ENCODE results near the gene ADSL.

ADSL gene

GRCh38 chr22:40406063-40406890 is 60.0 kb downstream of the ADSL start:
- no peak for DNase-seq

- DNase-seq = no peak
Measured at GRCh38 chr22:40407021-40407761, 60.9 kb downstream of the ADSL start.

GRCh38 chr22:40407831-40408717 is 61.8 kb downstream of the ADSL start:
- no peak for DNase-seq

GRCh38 chr22:40408718-40409612 is 62.7 kb downstream of the ADSL start:
- DNase-seq = no peak

- no peak for DNase-seq
Measured at GRCh38 chr22:40409613-40410113, 63.4 kb downstream of the ADSL start.

GRCh38 chr22:40410272-40410671 is 64.0 kb downstream of the ADSL start:
- DNase-seq = no peak

GRCh38 chr22:40410731-40411505 is 64.6 kb downstream of the ADSL start:
- no peak for DNase-seq

GRCh38 chr22:40411506-40411861 is 65.2 kb downstream of the ADSL start:
- no peak for DNase-seq

- no peak for DNase-seq
Measured at GRCh38 chr22:40412441-40412840, 66.1 kb downstream of the ADSL start.

- no peak for DNase-seq
Measured at GRCh38 chr22:40413873-40414272, 67.6 kb downstream of the ADSL start.

- DNase-seq = no peak
Measured at GRCh38 chr22:40414311-40414710, 68.0 kb downstream of the ADSL start.

- DNase-seq = no peak
Measured at GRCh38 chr22:40414838-40415505, 68.7 kb downstream of the ADSL start.

GRCh38 chr22:40415531-40416266 is 69.4 kb downstream of the ADSL start:
- DNase-seq = no peak

GRCh38 chr22:40416267-40416570 is 69.9 kb downstream of the ADSL start:
- DNase-seq = no peak

GRCh38 chr22:40416636-40417035 is 70.3 kb downstream of the ADSL start:
- no peak for DNase-seq

GRCh38 chr22:40417041-40417440 is 70.7 kb downstream of the ADSL start:
- DNase-seq = no peak

- no peak for DNase-seq
Measured at GRCh38 chr22:40417881-40418280, 71.6 kb downstream of the ADSL start.

GRCh38 chr22:40418366-40419201 is 72.3 kb downstream of the ADSL start:
- peak; percentile 43 for DNase-seq

GRCh38 chr22:40419718-40420117 is 73.4 kb downstream of the ADSL start:
- DNase-seq = no peak

Data from activated CD8-positive, alpha-beta memory T cell treated with anti-CD3 and anti-CD28 coated beads, Interleukin-2, amount 50 U/mL, for 4 hours (primary cell).